ENCODE measurements around the gene VPS13C.

The VPS13C gene

GRCh38 chr15:61935493-61935892 lies 124.8 kb downstream of the VPS13C start:
- no peak for DNase-seq

- no peak for DNase-seq
Observed at GRCh38 chr15:61929452-61929851, 130.8 kb downstream of the VPS13C start.

- DNase-seq: no peak
Observed at GRCh38 chr15:61923173-61923572, 137.1 kb downstream of the VPS13C start.

GRCh38 chr15:61921093-61921492 lies 139.2 kb downstream of the VPS13C start:
- no peak for DNase-seq

GRCh38 chr15:61917457-61917856 lies 142.8 kb downstream of the VPS13C start:
- no peak for DNase-seq

GRCh38 chr15:61916104-61916503 lies 144.1 kb downstream of the VPS13C start:
- DNase-seq: no peak

GRCh38 chr15:61915640-61916039 lies 144.6 kb downstream of the VPS13C start:
- no peak for DNase-seq

- no peak for DNase-seq
Observed at GRCh38 chr15:61910839-61911369, 149.3 kb downstream of the VPS13C start.

GRCh38 chr15:61908241-61908640 lies 152.0 kb downstream of the VPS13C start:
- DNase-seq: no peak

GRCh38 chr15:61907753-61908086 lies 152.5 kb downstream of the VPS13C start:
- DNase-seq: no peak

GRCh38 chr15:61906961-61907752 lies 153.1 kb downstream of the VPS13C start:
- no peak for DNase-seq

- DNase-seq: no peak
Observed at GRCh38 chr15:61893146-61893545, 167.1 kb downstream of the VPS13C start.

- DNase-seq: no peak
Observed at GRCh38 chr15:61892140-61892539, 168.1 kb downstream of the VPS13C start.

- DNase-seq: no peak
Observed at GRCh38 chr15:61890106-61890505, 170.1 kb downstream of the VPS13C start.

- no peak for DNase-seq
Observed at GRCh38 chr15:61889706-61890105, 170.5 kb downstream of the VPS13C start.

- no peak for DNase-seq
Observed at GRCh38 chr15:61888074-61888780, 172.0 kb downstream of the VPS13C start.

- no peak for DNase-seq
Observed at GRCh38 chr15:61880084-61880483, 180.2 kb downstream of the VPS13C start.

GRCh38 chr15:61879219-61879618 lies 181.0 kb downstream of the VPS13C start:
- no peak for DNase-seq

GRCh38 chr15:61871926-61872522 lies 188.2 kb downstream of the VPS13C start:
- DNase-seq: no peak

- no peak for DNase-seq
Observed at GRCh38 chr15:61869656-61870055, 190.6 kb downstream of the VPS13C start.

- DNase-seq: no peak
Observed at GRCh38 chr15:61861962-61862361, 198.3 kb downstream of the VPS13C start.

GRCh38 chr15:61857169-61857829 lies 202.9 kb downstream of the VPS13C start:
- DNase-seq: no peak

- no peak for DNase-seq
Observed at GRCh38 chr15:61856295-61856694, 204.0 kb downstream of the VPS13C start.

Measured in stimulated activated CD4-positive, alpha-beta T cell treated with anti-CD3 and anti-CD28 coated beads, Interleukin-4, amount 100 ng/mL, for 4 hours (primary cell).